Measurements from ENCODE around the gene GLUD2. TPM values are rescaled to one million over a fixed set of nuclear protein-coding genes. Genes with fewer than 3 reads are reported as not detected.
"Not testable (repeated sequence)": the region's sequence is repeated elsewhere in the genome, so short reads cannot be mapped to it uniquely, and the experiment has no call there.

The GLUD2 gene
- polyA plus RNA-seq (ENCODE audit: insufficient read length in 4 of 4) = 1 to 10 TPM; 3.7 to 7.2 (median 4.5) TPM

DNA sequence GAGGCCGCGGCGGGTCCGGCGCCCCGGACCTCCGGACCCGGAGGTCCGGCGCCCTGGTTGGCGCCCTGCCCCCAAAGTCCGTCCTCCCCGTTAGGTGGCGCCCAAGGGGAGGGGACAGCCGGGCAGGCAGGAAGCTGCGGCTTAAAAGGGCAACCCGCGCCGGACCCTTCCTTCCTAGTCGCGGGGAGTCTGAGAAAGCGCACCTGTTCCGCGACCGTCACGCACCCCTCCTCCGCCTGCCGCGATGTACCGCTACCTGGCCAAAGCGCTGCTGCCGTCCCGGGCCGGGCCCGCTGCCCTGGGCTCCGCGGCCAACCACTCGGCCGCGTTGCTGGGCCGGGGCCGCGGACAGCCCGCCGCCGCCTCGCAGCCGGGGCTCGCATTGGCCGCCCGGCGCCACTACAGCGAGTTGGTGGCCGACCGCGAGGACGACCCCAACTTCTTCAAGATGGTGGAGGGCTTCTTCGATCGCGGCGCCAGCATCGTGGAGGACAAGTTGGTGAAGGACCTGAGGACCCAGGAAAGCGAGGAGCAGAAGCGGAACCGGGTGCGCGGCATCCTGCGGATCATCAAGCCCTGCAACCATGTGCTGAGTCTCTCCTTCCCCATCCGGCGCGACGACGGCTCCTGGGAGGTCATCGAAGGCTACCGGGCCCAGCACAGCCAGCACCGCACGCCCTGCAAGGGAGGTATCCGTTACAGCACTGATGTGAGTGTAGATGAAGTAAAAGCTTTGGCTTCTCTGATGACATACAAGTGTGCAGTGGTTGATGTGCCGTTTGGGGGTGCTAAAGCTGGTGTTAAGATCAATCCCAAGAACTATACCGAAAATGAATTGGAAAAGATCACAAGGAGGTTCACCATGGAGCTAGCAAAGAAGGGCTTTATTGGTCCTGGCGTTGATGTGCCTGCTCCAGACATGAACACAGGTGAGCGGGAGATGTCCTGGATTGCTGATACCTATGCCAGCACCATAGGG is at the start of gene GLUD2:
GLUD2 (plus strand) TSS at position 170 of the 979 bp plus-strand sequence; CDS start at position 245, 75 bp downstream.
- peak in 2 of 4 donors; percentile 7 to 10 for DNase-seq (ENCODE audit: low read depth in 4 of 4, low spot score in 3 of 4)

DNA sequence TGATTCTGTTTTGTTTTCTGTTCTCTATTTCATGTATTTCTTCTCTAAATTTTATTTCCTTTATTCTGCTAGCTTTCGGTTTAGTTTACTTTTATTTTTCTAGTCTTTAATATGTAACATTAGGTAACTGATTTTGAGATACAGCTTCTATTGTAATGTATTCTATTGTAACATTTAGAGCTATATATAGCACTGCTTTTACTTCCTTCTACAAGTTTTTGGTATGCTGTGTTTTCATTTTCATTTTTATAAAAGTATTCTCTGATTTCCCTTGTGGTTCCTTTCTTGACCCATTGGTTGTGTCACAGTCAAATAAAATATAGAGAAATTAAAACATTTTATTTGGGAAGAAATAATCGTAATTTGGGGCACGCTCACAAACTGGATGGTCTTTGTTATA is 48.0 kb upstream of the GLUD2 start:
- no peak for DNase-seq (ENCODE audit: low read depth in 4 of 4, low spot score in 3 of 4)

DNA sequence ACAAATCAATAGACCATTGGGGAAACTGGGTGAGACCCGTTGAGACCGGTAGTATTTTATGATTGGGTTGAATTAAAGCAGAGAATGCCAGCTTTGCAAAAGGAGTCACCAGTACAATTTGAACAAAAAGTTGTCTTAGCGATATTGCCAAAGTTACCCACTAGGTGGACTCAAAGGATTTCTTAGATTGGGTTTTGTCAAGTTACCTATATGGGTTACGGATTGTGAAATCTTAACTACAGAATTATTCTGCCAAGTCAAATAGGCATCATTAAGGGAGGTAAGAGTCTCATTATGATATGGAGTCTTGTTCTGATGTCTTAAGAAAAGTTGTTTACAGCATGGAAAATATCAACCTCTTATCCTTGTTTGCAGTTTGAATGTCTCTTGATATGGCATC is 46.8 kb upstream of the GLUD2 start:
- no peak for DNase-seq (ENCODE audit: low read depth in 4 of 4, low spot score in 3 of 4)

DNA sequence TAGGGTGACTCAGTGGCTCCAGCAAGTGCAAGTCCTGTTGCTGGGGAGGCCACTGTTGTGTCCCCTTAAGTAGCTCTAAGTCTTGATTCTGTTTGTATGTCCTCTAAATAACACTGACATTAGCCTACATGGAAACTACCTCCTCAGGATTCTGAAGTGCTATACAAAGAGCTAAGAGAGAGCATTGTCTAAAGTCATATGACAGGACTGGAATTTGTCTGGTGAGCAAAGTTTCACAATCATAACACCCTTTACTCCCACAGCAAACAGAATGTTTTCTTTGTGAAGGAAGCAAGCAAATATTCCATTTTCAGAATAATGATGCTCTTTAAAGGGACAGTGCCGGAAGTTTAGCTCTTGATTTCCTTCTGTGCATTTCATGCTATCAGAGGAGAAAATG is 38.5 kb upstream of the GLUD2 start:
- DNase-seq (ENCODE audit: low read depth in 4 of 4, low spot score in 3 of 4) = no peak

DNA sequence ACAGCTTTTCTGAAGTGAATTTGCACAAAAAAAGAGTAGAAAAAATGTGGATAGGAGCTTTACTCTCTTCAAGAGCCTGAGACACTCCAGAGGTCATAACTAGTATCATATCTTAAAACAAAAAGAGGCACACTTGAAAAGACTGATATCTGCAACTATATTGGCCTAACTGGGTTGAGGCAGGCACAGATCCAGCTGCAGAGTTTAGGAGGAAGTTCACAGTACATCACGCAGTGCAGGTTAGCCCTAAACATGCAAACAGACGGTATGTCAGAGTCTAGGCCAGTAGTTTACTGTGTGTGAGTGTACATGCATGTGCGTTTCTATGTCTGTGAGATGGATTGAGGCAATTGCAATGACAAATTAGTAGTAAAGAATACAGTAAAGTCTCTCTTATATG is 37.6 kb upstream of the GLUD2 start:
- no peak for DNase-seq (ENCODE audit: low read depth in 4 of 4, low spot score in 3 of 4)

DNA sequence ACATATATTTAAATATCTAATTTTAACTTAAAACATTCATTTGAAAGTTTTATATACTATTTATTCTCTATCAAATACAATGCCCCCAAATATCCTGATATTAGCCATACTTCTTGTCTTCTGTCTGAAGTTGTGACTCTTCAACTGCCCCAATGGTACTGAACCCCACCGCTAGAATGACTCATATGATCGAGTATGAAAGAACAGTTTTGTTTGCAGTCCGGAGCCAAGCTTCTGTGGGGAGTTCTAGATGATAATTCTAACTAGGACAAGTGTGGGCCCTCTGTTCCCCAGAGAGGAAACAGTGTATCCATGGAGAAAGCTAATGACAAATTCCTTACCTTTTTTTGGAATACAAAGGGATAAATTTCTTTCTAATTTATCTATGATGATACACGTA is 37.2 kb upstream of the GLUD2 start:
- DNase-seq (ENCODE audit: low read depth in 4 of 4, low spot score in 3 of 4) = no peak

DNA sequence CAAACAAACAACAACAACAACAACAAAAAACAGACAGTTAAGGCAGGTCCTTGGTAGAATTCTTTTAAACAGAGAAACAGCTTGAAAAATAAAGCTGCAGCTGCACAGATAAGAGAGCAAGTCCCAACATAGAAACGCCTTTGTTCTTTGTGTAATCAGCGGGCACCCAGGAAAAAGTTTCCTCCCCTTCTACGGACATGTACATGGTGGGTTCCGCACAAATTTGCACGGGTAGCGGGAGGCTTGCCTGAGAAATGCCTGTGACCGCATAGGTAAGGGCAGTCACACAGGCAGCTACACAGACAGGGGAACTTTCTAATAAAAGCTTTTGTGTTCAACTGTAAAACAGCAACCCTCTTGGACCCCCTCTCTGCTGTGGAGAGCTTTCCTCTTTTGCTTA is 36.2 kb upstream of the GLUD2 start:
- DNase-seq (ENCODE audit: low read depth in 4 of 4, low spot score in 3 of 4) = no peak

DNA sequence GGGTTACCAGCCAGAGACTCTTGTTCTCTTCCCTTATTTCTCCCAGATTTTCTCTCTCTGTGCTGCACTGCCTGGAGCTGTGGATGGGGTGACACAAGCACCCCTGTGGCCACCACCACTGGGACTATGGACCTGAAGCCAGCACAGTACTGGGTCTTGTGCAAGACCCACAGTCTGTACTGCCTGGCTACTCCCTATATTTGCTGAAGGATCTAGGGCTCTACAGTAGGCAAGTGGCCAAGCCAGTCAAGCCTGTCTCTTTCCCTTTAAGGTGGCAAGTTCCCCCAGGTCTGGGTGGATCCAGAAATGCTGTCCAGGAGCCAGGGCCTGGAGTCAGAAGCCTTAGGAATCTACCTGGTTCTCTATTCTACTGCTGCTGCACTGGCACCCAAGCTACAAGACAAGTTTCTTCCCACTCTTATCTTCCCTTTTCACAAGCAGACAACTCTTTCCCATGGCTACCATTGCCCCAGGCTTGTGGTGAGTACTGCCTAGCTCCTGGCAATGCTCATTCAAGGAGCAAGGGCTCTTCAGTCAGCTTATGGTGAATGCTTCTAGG is 33.4 kb upstream of the GLUD2 start:
- no peak for DNase-seq (ENCODE audit: low read depth in 4 of 4, low spot score in 3 of 4)

DNA sequence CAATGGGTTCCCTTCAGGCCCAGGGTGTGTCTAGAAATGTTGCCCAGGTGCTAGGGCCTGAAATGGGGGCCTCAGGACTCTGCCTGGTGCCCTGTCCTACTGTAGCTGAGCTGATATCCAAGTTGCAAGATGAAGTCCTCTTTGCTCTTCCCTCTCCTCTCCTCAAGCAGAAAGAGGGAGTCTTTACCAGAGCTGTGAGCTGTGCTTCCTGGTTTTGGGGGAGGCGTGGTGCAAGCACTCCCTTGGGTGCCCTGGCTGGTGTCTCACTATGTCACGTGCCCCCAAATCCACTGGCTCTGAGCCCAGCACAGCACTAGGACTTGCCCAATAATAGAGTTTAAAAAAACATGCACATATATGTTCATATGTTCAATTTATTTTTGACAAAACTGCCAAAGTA is 32.6 kb upstream of the GLUD2 start:
- DNase-seq (ENCODE audit: low read depth in 4 of 4, low spot score in 3 of 4) = no peak

DNA sequence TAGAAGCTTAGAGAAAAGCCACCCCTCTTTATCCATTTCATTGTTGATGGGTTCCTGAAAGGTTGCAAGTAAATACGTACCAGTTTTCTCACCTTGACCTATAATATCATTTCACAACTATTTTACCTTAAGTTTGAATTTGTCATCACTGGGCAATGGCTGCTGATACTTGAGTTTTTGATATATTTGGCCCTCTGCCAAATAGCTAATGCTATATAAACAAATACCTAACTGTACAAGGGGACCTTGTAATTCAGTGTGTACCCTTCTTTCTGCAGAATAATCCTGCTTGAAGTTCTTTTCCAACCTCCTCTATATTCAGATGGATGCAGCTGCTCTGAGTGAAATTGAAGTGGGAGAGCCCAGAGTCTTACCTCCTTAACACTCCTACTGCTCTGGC is 19.0 kb upstream of the GLUD2 start:
- DNase-seq (ENCODE audit: low read depth in 4 of 4, low spot score in 3 of 4) = no peak

DNA sequence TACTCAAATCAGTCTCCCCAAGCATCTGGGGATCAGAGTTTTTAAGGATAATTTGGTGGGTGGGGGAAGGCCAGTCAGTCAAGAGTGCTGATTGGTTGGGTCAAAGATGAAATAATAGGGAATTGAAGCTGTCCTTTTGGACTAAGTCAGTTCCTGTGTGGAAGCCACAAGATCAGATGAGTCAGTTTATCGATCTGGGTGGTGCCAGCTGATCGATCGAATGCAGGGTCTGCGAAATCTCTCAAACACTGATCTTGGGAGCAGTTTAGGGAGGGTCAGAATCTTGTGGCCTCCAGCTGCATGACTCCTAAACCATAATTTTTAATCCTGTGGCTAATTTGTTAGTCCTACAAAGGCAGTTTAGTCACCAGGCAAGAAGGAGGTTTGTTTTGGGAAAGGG is 17.3 kb upstream of the GLUD2 start:
- DNase-seq (ENCODE audit: low read depth in 4 of 4, low spot score in 3 of 4) = no peak

DNA sequence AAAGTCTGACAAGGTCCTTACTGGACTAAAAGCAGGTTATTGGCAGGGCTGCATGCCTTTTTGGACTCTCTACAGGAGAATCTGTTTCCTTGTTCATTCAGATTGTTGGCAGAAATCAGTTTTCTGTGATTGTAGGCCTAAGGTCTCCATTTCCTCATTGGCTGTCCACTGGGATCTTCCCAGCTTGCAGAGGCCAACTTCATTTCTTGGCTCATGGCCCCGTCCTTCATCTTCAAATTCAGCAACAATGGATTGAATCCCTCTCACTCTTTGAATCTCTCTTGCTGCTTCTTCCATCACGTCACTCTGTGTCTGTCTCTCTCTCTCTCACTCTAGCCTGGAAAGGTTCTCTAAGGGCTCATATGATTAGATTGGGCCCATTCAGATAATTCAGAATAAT is 14.9 kb upstream of the GLUD2 start:
- no peak for DNase-seq (ENCODE audit: low read depth in 4 of 4, low spot score in 3 of 4)

DNA sequence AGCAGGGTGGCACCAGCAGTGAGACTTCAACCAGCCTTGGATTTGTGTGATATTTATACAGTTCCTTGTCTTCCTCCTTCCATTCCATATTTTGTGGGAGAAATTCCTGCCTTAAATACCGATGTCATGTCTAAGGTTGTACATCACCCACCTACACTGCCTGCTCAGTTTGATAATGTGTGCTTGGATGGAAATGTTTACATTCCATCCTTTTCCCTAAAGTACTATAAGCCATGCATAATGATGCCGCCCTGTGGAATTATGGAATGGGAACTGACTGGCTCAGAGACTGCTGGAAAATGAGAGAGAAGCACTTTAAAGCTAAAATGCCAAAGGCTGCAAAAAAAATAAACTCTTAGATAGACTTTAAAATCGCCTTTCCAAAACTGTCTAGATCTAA is 11.3 kb upstream of the GLUD2 start:
- DNase-seq (ENCODE audit: low read depth in 4 of 4, low spot score in 3 of 4) = no peak

DNA sequence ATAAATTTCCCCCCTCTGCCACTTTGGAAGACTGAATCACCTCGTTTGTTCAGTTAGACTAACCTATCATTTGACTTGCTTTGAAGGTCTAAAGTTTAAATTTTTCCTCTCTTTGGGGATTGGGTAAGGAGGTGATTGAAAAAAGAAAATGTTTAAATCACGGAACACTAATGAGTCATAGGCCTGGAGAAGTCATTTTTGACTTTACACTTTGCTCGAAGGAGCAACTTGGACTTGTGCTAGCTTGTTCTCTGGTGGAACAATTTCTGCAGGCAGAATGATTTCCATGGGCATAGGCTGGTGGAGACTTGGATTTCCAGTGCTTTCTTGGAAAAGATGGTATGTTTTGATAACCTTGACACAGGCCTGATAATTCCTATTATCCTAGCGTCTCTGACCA is 10.5 kb upstream of the GLUD2 start:
- no peak for DNase-seq (ENCODE audit: low read depth in 4 of 4, low spot score in 3 of 4)

DNA sequence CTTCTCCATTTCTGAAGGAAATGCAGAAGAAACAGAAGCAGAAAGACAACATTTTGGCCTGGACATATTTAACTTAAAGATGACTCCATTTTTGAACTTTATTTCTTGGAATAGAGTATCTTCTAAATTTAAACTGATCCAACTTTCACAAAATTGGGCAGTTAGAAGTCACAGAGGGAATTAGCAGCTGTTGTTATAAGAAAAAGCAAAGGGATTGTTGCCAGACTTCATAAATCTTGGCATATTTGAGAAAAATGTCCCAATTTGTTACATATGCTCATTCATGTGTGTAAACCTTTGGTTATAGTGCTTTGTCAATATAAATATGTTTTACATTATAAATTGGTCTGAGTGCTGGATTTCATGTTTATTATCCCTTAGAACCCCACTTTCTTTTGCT is 3.4 kb downstream of the GLUD2 start:
- DNase-seq (ENCODE audit: low read depth in 4 of 4, low spot score in 3 of 4) = no peak

DNA sequence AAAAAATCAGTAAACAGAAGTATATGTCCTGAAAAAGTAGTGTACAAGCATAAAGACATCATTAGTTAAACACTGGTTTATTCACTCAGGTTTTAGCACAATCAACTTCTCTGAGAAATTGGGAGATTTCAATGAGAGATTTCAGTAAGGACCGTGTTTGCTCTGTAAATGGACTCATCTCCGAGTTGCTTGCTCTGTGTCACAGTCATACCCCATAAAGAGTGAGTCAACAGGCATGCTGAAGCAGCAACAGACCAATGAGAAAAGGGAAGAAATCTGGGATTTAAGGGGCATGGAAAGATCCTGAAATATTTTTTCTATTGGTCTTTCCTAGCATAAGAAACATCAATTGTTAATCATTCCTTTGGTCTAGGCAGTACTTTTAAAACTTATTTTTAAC is 4.7 kb downstream of the GLUD2 start:
- DNase-seq (ENCODE audit: low read depth in 4 of 4, low spot score in 3 of 4) = no peak

DNA sequence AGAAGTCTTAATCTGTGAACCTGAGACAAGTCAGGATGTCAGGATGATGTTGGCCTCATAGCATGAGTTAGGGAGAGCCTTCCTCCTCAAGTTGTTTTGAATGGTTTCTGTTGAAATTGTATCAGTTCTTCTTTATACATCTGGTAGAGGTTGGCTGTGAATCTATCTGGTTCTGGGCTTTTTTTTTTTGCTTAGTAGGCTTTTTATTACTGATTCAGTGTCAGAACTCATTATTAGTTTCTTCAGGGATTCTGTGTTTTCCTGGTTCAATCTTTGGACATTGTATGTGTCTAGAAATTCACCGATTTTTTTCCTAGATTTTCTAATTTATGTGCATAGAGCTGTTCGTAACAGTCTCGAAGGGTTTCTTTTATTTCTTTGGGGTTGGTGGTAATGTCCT is 14.9 kb downstream of the GLUD2 start:
- DNase-seq (ENCODE audit: low read depth in 4 of 4, low spot score in 3 of 4) = no peak

DNA sequence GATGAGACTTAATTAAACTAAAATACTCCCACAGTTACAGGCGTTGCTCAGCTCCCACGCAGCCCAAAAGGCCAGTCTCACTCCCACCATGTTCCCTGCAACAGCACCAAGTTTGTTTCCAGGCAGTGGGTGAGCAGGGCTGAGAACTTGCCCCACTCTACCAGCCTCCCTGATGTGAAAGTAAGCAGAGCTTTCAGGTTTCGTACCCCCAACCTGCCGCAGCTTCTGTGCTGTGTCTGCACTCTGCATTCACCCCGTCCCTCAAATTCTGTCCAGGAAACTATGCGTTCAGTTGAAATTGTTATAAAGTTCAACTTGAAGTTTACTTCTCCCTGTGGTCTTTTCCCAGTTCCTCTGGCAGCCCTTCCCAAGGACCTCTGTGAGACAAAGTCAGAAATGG is 17.2 kb downstream of the GLUD2 start:
- no peak for DNase-seq (ENCODE audit: low read depth in 4 of 4, low spot score in 3 of 4)

DNA sequence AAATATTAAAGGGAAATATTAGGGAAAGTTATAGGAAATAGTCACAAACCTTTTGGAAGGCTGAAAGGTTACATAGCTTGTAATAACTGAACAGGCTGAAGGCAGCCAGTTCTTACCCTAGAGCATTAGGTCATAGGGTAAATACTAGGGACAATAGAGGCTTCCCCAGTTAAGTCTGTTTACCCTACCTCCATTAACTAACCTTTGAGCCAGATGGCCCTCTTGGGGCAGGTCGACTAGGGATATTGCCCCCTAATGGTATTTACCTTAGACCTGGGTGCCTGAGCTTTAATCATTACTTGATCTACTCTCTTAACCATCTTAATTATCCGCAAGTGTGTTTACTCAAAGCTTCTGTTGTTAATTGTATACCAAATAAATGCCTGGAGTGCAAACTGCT is 36.8 kb downstream of the GLUD2 start:
- DNase-seq (ENCODE audit: low read depth in 4 of 4, low spot score in 3 of 4) = not testable (repeated sequence)

DNA sequence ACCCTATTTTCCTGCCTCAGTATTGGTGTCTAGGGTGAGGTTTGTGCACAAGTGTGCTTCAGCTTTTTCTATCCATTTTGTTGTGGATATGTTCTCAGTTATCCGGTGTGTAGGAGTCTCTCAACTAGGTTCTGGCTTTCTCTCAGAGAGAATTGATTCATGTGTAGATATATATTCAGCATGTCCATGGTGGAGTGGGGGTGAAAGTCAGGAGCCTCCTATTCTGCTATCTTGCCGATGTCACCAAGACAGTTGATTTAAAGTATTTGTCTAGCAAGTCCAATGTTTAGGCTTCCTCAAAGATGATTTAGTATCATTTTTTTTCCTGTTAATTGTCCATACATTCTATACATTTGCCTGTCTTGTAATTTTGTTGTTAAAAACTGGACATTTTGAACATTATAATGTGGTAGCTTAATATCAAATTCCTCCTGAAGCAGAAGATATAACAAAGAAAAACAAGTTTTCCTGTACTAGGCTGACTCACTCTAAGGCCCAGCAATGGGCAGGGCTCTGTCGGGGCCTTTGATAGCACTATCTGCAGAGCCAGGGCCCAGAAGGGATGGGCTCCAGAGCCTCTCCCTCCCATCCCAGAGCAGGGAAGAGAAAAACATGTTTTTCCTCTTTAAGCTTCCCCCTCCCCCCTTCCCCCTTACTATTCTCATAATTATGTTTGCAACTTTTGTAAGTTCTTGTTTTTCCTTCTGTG is 37.6 kb downstream of the GLUD2 start:
- DNase-seq (ENCODE audit: low read depth in 4 of 4, low spot score in 3 of 4) = no peak

DNA sequence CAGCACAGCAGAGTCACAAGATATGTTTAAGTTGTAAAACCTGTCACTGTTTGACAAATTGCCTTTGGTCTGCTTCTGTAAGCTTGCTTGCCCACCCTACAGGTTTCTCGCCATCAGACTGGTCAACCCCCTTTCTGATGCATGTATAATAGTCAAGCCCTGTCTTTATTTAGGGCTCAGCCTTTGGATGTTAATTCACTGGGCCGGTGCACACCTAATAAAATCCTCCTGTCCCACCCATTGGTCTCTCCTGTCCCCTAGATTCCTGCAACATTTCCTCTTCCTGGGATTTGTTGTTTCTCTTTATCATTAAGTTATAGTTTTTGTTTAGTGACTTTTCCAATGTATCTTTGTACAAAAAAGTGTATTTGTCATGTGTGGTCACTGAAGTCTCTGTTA is 38.2 kb downstream of the GLUD2 start:
- no peak for DNase-seq (ENCODE audit: low read depth in 4 of 4, low spot score in 3 of 4)

DNA sequence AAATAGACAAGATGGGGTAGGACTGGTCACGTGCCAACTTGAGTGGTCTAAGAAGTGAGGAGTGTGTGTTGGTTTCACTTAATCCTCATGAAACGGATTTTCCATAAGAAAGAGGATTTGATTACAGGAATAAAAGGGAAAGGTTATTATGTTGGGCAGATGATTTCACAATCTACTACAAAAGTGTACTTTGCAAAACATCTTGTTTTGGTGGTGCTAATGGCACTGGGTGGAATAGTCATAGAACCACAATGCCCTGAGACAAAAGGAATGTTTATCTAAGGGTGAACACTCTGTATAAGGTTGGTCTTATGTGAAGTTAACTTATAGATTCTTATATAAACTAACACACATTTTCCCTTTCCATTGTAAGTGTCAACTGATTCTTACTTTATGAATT is 45.6 kb downstream of the GLUD2 start:
- no peak for DNase-seq (ENCODE audit: low read depth in 4 of 4, low spot score in 3 of 4)

Measured in right renal pelvis (tissue), 4 donors.